Stomach smooth muscle (tissue), 2 donors: Measurements from ENCODE around the gene HPCA.
A peak's percentile ranks its signal among the peaks of the same experiment; 100 is the strongest.
"Not testable (repeated sequence)": the region's sequence is repeated elsewhere in the genome, so short reads cannot be mapped to it uniquely, and the experiment has no call there.

Source experiments
- H3K27ac ChIP-seq: one replicate; pipeline ENCODE4 v1.7.0; 2013; ENCODE audit warnings: mild to moderate bottlenecking, low read length, inconsistent platforms
- H3K27me3 ChIP-seq, 2 donors: one replicate each; pipeline ENCODE4 v1.7.0; 2013; ENCODE audit warnings: low read length in 2 of 2; ENCODE audit not compliant: insufficient read depth in 2 of 2, control insufficient read depth in 1 of 2
- H3K36me3 ChIP-seq, 2 donors: one replicate each; pipeline ENCODE4 v1.7.0; 2013; ENCODE audit warnings: low read length in 2 of 2; ENCODE audit not compliant: control insufficient read depth in 2 of 2, insufficient read depth in 2 of 2
- H3K4me1 ChIP-seq: one replicate; pipeline ENCODE4 v1.7.0; 2013; ENCODE audit warnings: low read length; ENCODE audit not compliant: control insufficient read depth, insufficient read depth
- H3K4me3 ChIP-seq, 2 donors: one replicate each; pipeline ENCODE4 v1.7.0; 2013; ENCODE audit warnings: low read length in 2 of 2
- H3K9ac ChIP-seq, 2 donors: one replicate each; pipeline ENCODE4 v1.7.0; 2013; ENCODE audit warnings: low read length in 2 of 2, mild to moderate bottlenecking in 1 of 2
- H3K9me3 ChIP-seq, 2 donors: one replicate each; pipeline ENCODE4 v1.7.0; 2013; ENCODE audit warnings: low read length in 2 of 2; ENCODE audit not compliant: control insufficient read depth in 2 of 2
- donor health status: healthy.
- donor health status: Pancreatic carcinoma.

The HPCA gene

GRCh38 chr1:32905588-32905987 is 19.3 kb downstream of the HPCA start:
- H3K27me3 ChIP-seq, H3K9me3 ChIP-seq, H3K36me3 ChIP-seq, H3K9ac ChIP-seq, H3K27ac ChIP-seq, H3K4me1 ChIP-seq, H3K4me3 ChIP-seq: not testable (repeated sequence)

GRCh38 chr1:32906654-32907053 is 20.4 kb downstream of the HPCA start:
- Histone ChIP-seq H3K9ac (no peak overlapping the region), H3K27ac (no peak overlapping the region)

GRCh38 chr1:32907435-32907834 is 21.1 kb downstream of the HPCA start:
- Histone ChIP-seq H3K36me3 (no peaks in the 10 kb centered on the region), H3K4me3 (no peak overlapping the region), H3K27ac (no peak overlapping the region), H3K4me1 (no peaks in the 10 kb centered on the region), H3K27me3 (peaks cover 0 to 1% of the 10 kb centered on the region in 2 donors), H3K9me3 (no peaks in the 10 kb centered on the region), H3K9ac (no peak overlapping the region)

More at GRCh38 chr1:32906654-32907053, 20.4 kb downstream of the HPCA start:
- Histone ChIP-seq H3K36me3 (no peaks in the 10 kb centered on the region), H3K4me1 (peaks cover 1% of the 10 kb centered on the region), H3K27me3 (peaks cover 0 to 3% of the 10 kb centered on the region in 2 donors), H3K9me3 (no peaks in the 10 kb centered on the region), H3K4me3 (no peak overlapping the region)

- Histone ChIP-seq H3K27ac (no peak overlapping the region), H3K4me1 (no peaks in the 10 kb centered on the region), H3K27me3 (no peaks in the 10 kb centered on the region), H3K9ac (no peak overlapping the region), H3K36me3 (no peaks in the 10 kb centered on the region), H3K9me3 (no peaks in the 10 kb centered on the region), H3K4me3 (no peak overlapping the region)
These were observed 24.0 kb downstream of the HPCA start for GRCh38 chr1:32910319-32910718.

GRCh38 chr1:32915766-32916706 is 29.7 kb downstream of the HPCA start:
- no peak overlapping the region for H3K4me3 ChIP-seq
- H3K4me1 ChIP-seq: peaks cover 2% of the 10 kb centered on the region
- H3K27ac ChIP-seq: no peak overlapping the region
- H3K9ac ChIP-seq: no peak overlapping the region
- H3K27me3 ChIP-seq: peaks cover 3 to 6% of the 10 kb centered on the region in 2 donors
- no peaks in the 10 kb centered on the region for H3K36me3 ChIP-seq
- H3K9me3 ChIP-seq: no peaks in the 10 kb centered on the region

- H3K9ac ChIP-seq: no peak overlapping the region
- peaks cover 3 to 7% of the 10 kb centered on the region in 2 donors for H3K27me3 ChIP-seq
- no peak overlapping the region for H3K4me3 ChIP-seq
- no peaks in the 10 kb centered on the region for H3K36me3 ChIP-seq
- no peak overlapping the region for H3K27ac ChIP-seq
- H3K9me3 ChIP-seq: no peaks in the 10 kb centered on the region
- peaks cover 2% of the 10 kb centered on the region for H3K4me1 ChIP-seq
These were observed 31.2 kb downstream of the HPCA start for GRCh38 chr1:32917521-32917920.

- Histone ChIP-seq H3K27ac (no peak overlapping the region), H3K4me1 (peaks cover 2% of the 10 kb centered on the region), H3K9ac (no peak overlapping the region), H3K4me3 (no peak overlapping the region), H3K9me3 (no peaks in the 10 kb centered on the region), H3K36me3 (no peaks in the 10 kb centered on the region), H3K27me3 (peaks cover 4 to 12% of the 10 kb centered on the region in 2 donors)
These were observed 31.9 kb downstream of the HPCA start for GRCh38 chr1:32918179-32918578.

- Histone ChIP-seq H3K4me1 (peaks cover 6% of the 10 kb centered on the region), H3K9me3 (no peaks in the 10 kb centered on the region), H3K36me3 (no peaks in the 10 kb centered on the region), H3K9ac (no peak overlapping the region), H3K27me3 (peaks cover 4 to 17% of the 10 kb centered on the region in 2 donors), H3K27ac (no peak overlapping the region), H3K4me3 (no peak overlapping the region)
These were observed 33.8 kb downstream of the HPCA start for GRCh38 chr1:32919811-32920733.

GRCh38 chr1:32920833-32921232 is 34.5 kb downstream of the HPCA start:
- no peaks in the 10 kb centered on the region for H3K36me3 ChIP-seq
- no peak overlapping the region for H3K27ac ChIP-seq
- H3K9me3 ChIP-seq: no peaks in the 10 kb centered on the region
- no peak overlapping the region for H3K9ac ChIP-seq
- H3K4me1 ChIP-seq: peaks cover 13% of the 10 kb centered on the region
- H3K4me3 ChIP-seq: no peak overlapping the region
- H3K27me3 ChIP-seq: peaks cover 4 to 17% of the 10 kb centered on the region in 2 donors

GRCh38 chr1:32924881-32925344 is 38.6 kb downstream of the HPCA start:
- H3K27ac ChIP-seq: no peak overlapping the region
- peak overlapping the region in 1 of 2 donors; percentile 15 for H3K4me3 ChIP-seq
- no peak overlapping the region for H3K9ac ChIP-seq

More at GRCh38 chr1:32924881-32925344, 38.6 kb downstream of the HPCA start:
- H3K36me3 ChIP-seq: no peaks in the 10 kb centered on the region
- H3K27me3 ChIP-seq: peaks cover 4 to 14% of the 10 kb centered on the region in 2 donors
- no peaks in the 10 kb centered on the region for H3K9me3 ChIP-seq
- H3K4me1 ChIP-seq: peaks cover 16% of the 10 kb centered on the region
